Stimulated activated CD4-positive, alpha-beta T cell treated with anti-CD3 and anti-CD28 coated beads, Interleukin-1b, Interleukin-23, amount 100 ng/mL, for 24 hours (primary cell): Measurements from ENCODE around the gene PARD3.

Source experiments
- DNase-seq, 4 experiments: peaks; one replicate each; pipeline ENCODE4 v3.0.0-alpha.2; 2020; ENCODE audit warnings: low read depth in 4 of 4, low spot score in 1 of 4

PARD3 gene

DNA sequence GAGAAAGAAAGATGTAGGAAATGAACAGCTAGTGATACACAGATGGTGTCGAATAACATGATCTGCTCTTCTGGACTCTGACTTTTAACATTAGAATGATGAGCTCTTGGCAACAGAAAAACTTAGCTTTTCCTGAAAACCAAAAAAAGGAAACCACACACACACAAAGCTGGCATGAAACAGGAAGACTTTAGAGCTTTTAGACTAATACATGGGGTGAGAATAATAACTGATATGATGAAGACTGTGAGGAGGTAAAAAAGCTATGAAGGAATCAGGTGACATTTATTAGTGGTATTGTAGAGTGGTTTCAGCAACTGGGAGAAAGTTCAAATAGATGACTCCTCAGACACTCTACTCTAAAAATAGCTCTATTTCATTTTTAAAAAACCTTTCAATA, 491.9 kb downstream of the PARD3 start:
- no peak for DNase-seq

DNA sequence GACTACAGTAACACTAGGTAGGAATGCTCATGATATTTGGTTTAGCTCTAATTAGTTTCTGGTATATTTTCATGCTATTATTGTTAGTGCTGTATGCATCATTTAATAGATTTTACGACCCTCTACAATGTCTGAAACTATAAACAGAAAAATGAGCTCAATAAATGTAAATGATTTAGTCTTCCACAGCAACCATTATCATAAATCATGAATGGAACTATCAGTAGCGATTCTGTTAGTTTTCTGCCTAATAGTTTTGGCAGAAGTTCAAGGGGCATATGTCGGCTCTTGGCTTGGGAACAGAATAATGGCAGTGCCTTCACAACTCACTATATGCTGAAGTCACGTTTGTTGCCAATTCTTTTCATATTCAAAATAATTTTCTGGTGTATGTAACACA, 494.8 kb downstream of the PARD3 start:
- DNase-seq: no peak

DNA sequence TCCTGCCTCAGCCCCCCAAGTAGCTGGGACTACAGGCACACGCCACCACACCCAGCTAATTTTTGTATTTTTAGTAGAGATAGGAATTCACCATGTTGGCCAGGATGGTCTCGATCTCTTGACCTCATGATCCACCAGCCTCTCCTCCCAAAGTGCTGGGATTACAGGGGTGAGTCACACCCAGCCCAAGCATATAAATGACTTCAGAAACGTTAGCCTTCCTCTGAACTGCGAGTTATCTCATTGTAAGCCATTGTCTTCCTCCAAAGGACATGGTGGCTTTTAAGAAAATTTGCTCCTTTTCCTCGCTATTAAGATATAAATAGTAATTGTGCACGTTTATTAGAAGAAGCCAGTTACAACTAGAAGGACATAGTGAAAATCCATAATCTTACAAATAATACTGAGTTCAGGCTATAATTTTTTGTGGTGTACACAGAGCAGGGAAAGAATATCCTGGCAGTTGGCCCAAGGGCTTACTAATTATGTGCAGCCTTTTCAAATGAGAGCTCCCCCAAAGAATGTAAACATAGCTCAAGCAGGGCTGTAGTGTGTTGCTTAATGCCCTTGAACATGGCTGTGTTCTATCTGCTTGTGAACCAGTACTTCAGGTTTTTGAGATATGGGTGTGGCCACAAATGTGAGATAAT, 495.8 kb downstream of the PARD3 start:
- DNase-seq: no peak

DNA sequence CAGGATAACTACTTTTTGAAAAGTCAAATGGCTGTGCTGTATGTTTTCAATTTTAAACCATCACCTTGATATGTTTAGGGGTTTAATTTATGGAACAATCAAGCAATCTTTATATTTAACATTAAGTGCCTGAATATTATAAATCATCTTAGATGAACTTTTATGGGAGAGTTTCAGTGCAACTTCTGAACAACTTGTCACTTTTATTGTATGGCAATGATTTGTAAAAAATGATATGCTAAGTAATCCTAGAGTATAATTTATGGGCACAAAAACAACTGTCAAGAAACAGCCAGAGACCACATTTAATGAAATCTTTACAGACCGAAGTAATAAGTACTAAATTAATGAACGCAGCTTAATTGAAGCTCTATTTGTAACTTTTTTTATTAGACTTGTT, 498.9 kb downstream of the PARD3 start:
- no peak for DNase-seq

DNA sequence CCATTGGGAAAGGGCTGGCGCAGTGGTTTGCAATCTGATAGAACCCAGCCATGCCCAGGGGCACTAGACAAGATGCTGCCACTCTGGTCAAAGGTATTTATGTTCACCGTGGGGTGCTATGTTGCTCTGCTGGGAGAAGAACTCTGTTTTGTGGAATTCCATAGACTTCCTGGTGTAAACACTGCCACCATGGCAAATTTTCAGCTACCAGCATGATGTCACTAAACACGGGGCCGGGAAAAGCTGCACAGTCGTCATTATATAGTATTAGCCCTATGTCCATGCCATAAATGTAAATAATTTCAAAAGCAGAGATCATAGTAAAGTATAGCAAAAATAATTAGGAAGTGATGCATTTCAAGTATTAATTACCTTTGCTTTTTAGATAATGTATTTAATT, 500.6 kb downstream of the PARD3 start:
- DNase-seq: no peak

DNA sequence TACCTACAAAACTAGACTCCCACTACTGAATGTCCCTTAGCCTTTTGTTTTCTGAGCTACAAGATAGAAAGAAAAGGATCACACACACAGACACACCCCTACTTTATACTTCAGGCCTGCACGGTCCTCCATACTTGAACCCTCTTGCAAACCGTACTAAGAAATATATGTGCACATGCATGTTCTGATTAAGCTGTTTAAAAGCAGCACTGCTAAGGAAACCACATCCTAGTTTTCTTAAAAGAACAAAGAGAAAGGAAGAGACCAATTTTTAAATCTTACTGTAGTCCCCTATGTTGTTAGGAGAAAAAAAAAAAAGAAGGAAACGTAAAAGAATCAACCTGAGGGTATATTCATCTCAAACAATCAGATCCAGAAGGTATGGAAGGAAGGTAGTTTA, 501.2 kb downstream of the PARD3 start:
- DNase-seq: no peak

DNA sequence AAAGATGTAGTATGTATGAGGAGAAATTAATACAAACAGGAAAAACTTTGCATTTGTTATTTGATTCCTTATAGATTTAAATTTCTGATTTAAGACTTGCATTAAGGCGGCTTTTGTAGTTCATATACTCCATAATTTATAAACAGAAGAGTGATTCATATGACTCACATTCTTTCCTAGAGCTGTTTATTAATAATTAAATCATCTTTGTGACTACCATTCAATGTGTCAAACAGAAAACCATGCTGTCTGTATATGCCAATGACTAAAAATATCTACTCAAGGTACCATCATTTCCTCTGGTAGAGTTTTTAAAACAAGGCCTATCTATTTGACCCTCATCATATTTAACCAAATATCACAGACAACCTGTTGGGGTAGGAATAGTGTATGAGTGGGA, 501.7 kb downstream of the PARD3 start:
- no peak for DNase-seq

DNA sequence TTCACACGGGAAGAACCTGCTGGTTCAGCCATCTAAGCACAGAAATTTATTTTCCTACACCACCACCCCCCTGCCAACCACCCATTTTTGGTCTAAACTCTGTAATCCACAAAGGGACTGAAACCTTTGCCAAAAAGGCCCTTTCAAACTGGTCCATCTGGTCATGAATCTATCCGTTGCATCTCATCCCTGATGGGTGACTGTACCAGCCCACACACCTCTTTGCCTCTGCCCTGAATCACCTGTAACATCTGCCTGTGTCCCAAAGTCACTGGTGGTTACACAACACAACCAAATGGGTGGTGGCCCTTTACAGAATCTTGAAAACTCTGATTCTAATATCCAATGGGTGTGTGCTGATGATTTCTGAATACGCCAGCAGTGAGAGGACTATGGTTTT, 503.4 kb downstream of the PARD3 start:
- DNase-seq: no peak

DNA sequence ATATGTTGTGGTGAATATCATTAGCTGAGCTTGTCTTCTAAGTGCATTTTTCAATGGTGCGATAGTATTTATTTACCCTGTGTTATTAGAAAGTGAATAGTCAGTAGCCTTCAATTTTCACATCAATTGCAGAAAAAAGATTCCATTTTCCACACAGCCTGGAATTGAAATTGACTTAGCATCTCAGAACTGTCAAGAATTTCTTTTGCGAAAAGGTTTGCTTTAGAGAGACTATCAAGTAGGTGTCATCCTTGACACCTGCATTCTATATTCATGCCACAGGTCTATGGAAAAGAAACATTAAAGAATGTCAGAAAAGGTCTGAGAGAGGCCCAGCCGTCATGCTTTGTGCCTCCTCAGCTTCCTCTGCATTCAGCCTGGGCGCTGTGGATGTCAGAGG, 504.9 kb downstream of the PARD3 start:
- DNase-seq: no peak

DNA sequence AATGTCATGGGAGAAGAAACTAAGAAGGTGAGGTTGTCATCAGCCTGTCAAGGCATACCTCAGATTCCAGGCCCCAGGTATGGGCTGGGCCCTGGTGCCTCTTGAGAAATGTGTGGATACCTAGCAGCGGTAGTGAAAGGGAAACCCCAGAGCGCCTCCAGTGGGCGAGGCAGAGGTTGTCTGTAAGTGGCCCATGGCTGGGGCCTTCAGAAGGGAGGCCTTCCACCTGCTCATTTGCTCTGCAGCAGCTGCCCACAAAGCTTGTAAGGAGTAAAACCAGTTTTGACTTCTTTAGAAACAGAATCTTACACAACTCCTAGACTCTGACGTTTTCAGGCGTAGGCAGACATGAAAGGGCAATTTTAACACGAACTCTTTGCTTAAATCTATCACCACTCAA, 509.9 kb downstream of the PARD3 start:
- DNase-seq: no peak

DNA sequence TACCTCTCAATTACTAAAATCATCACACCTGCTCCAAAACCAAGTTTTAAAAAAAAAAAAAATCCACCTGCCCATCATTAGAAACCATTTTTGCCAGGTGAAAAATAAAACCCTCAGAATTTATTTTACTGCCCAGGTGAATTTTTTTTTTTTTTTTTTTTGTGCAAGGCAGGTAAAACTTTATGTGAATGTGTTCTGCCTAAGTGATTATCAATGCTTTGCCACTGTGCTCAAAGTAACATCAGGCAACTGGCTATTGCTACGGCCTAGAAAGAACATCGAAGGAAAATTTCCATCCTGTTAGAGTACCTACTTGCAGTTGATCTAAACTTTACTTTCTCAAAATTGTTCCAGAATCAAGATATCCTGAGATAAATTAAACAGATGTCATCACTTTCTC, 512.1 kb downstream of the PARD3 start:
- no peak for DNase-seq

DNA sequence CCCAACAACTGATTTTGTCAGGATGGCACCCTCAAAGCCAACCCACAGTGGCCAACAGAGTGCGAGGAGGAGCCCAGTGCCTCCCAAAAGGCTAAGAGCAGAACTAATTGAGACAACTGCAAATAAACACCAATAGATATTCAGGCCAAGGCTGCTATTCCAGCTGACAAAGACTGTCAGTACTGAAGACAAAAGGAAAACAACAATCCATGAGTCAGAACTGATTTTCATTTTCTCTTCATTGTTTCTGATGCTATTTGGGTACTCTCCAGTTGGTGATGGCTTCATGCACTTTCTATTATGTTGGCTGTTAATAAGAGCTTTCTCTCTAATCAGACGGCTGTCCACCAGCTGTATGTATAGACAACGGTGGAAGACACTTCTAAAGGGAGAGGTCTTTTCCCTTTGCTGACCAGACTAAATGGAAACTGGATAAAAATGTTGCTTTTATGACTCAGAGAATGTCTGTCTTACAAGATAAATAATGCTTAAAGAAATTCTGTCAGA, 515.9 kb downstream of the PARD3 start:
- no peak for DNase-seq

DNA sequence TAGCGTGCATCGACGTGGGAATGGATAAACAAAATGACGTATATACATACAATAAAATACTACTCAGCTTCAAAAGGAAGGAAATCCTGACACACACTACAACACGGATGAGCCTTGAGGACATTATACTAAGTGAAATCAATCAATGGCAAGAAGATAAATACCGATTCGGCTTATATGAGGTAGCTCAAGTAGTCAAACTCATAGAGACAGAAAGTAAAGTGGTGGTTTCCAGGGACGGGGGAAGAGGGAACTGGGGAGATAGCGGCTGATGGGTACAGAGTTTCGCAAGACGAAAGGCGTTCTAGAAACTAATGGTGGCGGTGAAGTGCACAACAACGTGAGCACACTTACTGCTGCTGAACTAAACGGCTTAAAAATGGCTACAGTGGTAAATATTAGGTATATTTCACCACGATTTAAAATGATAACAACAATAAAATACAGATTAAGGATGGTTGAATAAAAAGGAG, 516.7 kb downstream of the PARD3 start:
- DNase-seq: no peak

DNA sequence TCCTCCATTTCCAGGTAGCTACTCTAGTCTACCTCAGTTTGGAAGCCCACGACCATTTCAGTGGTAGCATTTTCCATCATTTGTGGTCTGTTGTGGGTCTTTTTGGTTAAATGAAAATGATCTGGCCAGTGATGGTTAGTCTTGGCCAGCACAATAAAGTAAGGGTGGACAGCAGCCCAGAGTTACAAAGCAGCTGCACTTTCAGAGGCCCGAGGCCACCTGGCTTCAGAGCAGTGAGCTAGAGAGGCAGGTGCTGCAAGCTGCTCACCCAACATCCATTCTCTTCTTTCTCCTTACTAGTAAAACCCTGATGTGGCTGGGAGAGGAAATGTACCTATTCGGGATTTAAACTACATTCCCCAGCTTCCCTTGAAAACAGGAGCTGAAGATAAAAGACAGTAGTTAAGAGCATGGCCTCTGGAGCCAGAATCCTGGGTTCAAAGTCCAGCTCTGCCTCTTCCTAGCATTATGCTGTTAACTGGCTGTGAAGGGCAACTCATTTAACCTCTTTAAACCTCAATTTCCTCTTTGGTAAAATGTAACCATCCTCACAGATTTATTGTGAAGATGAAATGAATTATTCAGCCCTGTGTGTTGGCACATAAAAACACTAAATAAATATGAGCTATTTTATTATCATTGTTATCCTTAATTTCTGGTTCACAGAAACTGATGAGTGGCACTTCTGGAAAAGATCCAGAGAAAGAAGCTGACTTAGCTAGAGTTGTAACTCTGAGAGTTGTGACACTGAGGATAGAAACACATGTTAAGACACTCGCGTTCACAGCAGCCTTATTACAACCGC, 517.4 kb downstream of the PARD3 start:
- no peak for DNase-seq

DNA sequence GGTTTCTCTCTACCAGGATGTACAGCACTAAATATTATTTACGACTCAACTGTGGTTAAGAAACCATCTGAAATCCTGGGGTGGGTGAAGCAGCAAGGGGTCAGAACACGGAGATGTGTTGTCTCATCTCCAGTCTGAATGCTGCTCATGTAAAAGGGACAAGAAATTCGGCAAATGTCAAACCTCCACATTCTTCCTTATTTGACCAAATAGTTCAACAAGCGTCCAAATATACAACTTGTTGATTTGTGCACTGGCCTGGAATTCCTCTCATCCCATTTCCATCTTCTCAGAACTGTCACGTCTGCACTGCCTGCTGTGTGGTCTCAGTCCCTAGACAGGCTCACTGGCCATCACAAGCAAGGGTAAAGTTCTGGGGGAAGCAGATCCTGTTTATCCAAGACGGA, 520.0 kb downstream of the PARD3 start:
- no peak for DNase-seq

DNA sequence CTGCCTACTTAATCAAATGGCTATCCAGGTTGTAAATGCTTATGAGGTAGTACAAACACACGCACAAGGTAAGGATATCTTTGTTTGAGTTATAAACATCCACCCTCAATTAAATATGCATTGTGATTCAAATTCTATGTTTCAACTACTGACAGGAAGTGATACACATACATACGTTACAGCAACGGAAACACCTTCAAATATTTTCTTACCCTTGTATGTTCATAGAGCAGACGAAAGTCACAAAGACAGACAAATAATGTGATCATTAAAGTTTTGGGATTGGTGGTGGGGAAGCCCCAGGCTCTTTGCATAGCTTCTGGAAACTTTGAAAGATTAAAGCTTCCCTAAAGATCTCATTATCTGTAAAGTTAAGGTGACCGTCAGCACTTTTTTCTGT, 521.0 kb downstream of the PARD3 start:
- DNase-seq: no peak

DNA sequence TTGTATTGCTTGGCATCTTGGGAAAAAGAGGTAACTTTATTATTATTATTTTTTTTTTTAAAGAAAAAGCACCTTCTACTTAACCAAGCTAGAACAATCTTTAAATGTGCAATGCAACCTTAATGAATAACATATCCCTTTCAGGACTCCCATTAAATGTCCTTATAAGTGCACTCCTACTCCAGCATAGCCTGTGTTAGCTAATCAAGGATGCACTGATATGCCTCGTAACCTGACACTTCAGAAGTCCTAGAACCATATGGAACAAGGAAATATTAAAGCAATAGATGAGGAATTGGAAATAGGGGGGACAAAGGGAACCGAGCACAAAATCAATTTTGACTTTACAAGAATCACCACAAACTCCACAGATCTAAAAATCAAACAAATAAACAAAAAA, 522.4 kb downstream of the PARD3 start:
- no peak for DNase-seq

DNA sequence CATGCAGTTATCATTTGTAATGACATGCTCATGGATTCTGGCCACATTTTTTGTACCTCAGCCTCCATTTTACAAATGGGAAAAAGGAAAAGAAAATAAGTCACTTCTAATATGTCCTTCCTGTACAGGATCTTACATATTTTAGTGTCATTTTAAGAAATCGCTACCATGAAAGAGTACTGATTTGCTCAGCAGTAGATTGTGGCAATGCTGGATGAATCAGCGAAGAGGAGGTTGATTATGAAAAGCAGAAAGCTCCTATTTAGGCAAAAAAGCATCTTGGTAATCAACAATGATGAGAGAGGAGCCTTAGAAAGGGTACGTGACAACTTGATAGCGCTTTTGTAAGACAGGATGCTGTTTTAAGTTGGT, 522.9 kb downstream of the PARD3 start:
- DNase-seq: no peak

DNA sequence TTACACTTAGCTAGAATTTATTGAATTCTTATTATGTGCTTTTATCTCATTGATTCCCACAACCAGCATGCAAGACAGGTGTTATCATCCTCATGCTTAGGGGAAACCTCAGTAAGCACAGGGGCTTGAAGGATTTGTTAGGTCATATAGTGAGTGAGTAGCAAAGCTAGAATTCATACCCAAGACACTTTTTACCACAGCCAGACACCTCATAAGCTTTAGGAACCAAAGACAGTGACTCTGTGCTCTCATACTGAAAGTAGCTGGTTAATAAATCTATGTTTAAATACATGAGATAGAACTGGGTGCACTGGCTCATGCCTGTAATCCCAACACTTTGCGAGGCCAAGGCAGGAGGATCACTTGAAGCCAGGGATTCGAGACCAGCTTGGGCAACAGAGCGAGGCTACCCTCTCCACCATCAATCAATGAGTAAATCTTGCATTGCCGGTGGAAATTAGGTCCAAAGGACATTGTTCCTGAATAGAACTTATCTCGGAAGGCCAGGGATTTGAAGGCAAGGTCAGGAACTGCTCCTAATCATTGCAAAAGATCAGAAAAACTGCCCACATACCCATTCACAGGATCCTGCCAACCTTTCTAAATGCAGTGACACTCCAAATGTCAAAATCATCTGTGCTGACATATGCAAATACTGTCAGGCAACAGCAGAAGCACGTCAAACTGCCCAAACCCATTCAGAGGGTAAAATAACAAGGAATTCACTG, 523.5 kb downstream of the PARD3 start:
- no peak for DNase-seq

DNA sequence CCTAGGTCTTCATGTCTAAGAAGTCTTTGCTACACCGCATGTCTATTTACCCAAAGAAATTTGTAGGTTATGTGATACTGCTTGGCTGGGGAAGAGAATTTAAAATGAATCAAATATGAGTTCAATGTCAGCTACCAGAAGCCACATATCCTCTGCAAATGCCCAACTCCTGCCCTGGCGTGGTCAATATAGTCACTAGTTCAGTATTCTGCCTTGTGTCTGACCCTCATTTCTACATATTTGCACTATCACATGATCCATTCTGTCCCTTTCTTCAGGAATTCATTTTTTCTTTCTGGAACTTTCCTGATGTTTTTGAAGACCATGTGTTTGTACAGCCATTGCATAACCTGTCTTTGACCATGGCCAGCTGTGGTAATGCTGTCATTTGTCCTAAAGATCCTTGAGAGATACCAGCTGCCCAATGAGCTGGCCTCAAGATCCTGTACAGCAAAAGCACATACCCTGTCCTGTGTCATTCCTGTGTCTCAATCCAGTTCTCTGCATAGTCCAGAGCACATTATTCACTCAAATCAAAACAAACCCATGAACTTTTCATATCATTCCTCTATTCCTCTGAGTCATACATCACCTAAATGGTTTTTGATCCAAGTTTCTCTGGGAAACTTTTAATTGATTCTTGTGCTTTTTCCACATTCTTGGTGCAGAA, 524.5 kb downstream of the PARD3 start:
- DNase-seq: no peak

DNA sequence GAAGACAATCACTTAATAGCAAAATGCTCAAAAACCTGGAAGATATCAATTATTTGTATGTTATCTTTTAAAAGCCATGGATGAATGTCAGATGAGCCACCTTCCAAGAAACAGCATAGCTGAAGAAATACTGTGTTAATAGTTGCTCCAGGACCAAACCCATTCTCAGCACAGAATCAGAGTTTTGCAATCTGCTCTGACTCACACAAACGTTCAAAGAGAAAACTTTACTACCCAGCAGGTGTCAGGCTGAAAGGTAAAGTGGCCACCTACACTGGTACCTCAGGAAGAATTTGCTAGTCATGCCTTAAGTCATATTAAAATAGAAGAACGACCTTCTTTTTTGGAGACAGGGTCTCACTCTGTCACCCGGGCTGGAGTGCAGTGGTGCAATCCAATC, 526.5 kb downstream of the PARD3 start:
- DNase-seq: no peak
